ENCODE measurements around the gene MYO16. TPM values are rescaled to one million over a fixed set of nuclear protein-coding genes. Genes with fewer than 3 reads are reported as not detected.

The MYO16 gene
- total and polyA plus RNA-seq, 9 donors, result 12.1 to 29.7 (median 16.4) TPM

GRCh38 chr13:109000207-109000606, 370.8 kb downstream of the MYO16 start:
- Histone ChIP-seq H3K36me3 (ENCODE audit: control insufficient read depth, insufficient read depth, low read length) (no peaks in the 10 kb centered on the region), H3K4me1 (ENCODE audit: control insufficient read depth, insufficient read depth, low read length) (no peaks in the 10 kb centered on the region), H3K27ac (ENCODE audit: low read length) (no peak overlapping the region), H3K9me3 (replicated peaks; ENCODE audit: control insufficient read depth, low read depth, low read length) (no peaks in the 10 kb centered on the region), H3K27me3 (ENCODE audit: control insufficient read depth, insufficient read depth, low read length) (no peaks in the 10 kb centered on the region), H3K4me3 (ENCODE audit: low read length) (no peak overlapping the region)
- no peak for DNase-seq
- no CpG with 5 or more reads among the region's 2 CpGs for WGBS (ENCODE audit: insufficient coverage)

GRCh38 chr13:109002934-109003333, 373.5 kb downstream of the MYO16 start:
- WGBS (ENCODE audit: insufficient coverage), result no CpG with 5 or more reads among the region's 2 CpGs
- Histone ChIP-seq H3K36me3 (ENCODE audit: control insufficient read depth, insufficient read depth, low read length) (no peaks in the 10 kb centered on the region), H3K27me3 (ENCODE audit: control insufficient read depth, insufficient read depth, low read length) (no peaks in the 10 kb centered on the region), H3K4me3 (ENCODE audit: low read length) (no peak overlapping the region), H3K27ac (ENCODE audit: low read length) (no peak overlapping the region), H3K9me3 (replicated peaks; ENCODE audit: control insufficient read depth, low read depth, low read length) (no peaks in the 10 kb centered on the region), H3K4me1 (ENCODE audit: control insufficient read depth, insufficient read depth, low read length) (no peaks in the 10 kb centered on the region)
- DNase-seq, result no peak

GRCh38 chr13:109007946-109008345, 378.5 kb downstream of the MYO16 start:
- H3K27me3 ChIP-seq (ENCODE audit: control insufficient read depth, insufficient read depth, low read length), result no peaks in the 10 kb centered on the region
- no peaks in the 10 kb centered on the region for H3K36me3 ChIP-seq (ENCODE audit: control insufficient read depth, insufficient read depth, low read length)
- H3K9me3 ChIP-seq (replicated peaks; ENCODE audit: control insufficient read depth, low read depth, low read length), result no peaks in the 10 kb centered on the region
- H3K4me3 ChIP-seq (ENCODE audit: low read length), result no peak overlapping the region
- DNase-seq, result no peak
- WGBS (ENCODE audit: insufficient coverage), result no CpG with 5 or more reads among the region's 3 CpGs
- no peaks in the 10 kb centered on the region for H3K4me1 ChIP-seq (ENCODE audit: control insufficient read depth, insufficient read depth, low read length)
- H3K27ac ChIP-seq (ENCODE audit: low read length), result no peak overlapping the region

GRCh38 chr13:109009756-109010155, 380.3 kb downstream of the MYO16 start:
- Histone ChIP-seq H3K9me3 (replicated peaks; ENCODE audit: control insufficient read depth, low read depth, low read length) (no peaks in the 10 kb centered on the region), H3K27ac (ENCODE audit: low read length) (no peak overlapping the region), H3K36me3 (ENCODE audit: control insufficient read depth, insufficient read depth, low read length) (no peaks in the 10 kb centered on the region), H3K4me1 (ENCODE audit: control insufficient read depth, insufficient read depth, low read length) (no peaks in the 10 kb centered on the region), H3K4me3 (ENCODE audit: low read length) (no peak overlapping the region), H3K27me3 (ENCODE audit: control insufficient read depth, insufficient read depth, low read length) (no peaks in the 10 kb centered on the region)
- WGBS (ENCODE audit: insufficient coverage), result no CpG with 5 or more reads among the region's 4 CpGs
- no peak for DNase-seq

- H3K36me3 ChIP-seq (ENCODE audit: control insufficient read depth, insufficient read depth, low read length), result no peaks in the 10 kb centered on the region
- WGBS (ENCODE audit: insufficient coverage), result no CpG with 5 or more reads among the region's 1 CpG
- no peak overlapping the region for H3K27ac ChIP-seq (ENCODE audit: low read length)
- no peak overlapping the region for H3K4me3 ChIP-seq (ENCODE audit: low read length)
- no peaks in the 10 kb centered on the region for H3K4me1 ChIP-seq (ENCODE audit: control insufficient read depth, insufficient read depth, low read length)
- no peak for DNase-seq
- H3K27me3 ChIP-seq (ENCODE audit: control insufficient read depth, insufficient read depth, low read length), result no peaks in the 10 kb centered on the region
- no peaks in the 10 kb centered on the region for H3K9me3 ChIP-seq (replicated peaks; ENCODE audit: control insufficient read depth, low read depth, low read length)
Observed at GRCh38 chr13:109010912-109011311, 381.5 kb downstream of the MYO16 start.

GRCh38 chr13:109012115-109012514, 382.7 kb downstream of the MYO16 start:
- Histone ChIP-seq H3K36me3 (ENCODE audit: control insufficient read depth, insufficient read depth, low read length) (no peaks in the 10 kb centered on the region), H3K4me3 (ENCODE audit: low read length) (no peak overlapping the region), H3K27ac (ENCODE audit: low read length) (no peak overlapping the region), H3K27me3 (ENCODE audit: control insufficient read depth, insufficient read depth, low read length) (no peaks in the 10 kb centered on the region), H3K9me3 (replicated peaks; ENCODE audit: control insufficient read depth, low read depth, low read length) (no peaks in the 10 kb centered on the region), H3K4me1 (ENCODE audit: control insufficient read depth, insufficient read depth, low read length) (no peaks in the 10 kb centered on the region)
- 40% methylated on average over 2 of the region's 5 CpGs for WGBS (ENCODE audit: insufficient coverage)
- no peak for DNase-seq

GRCh38 chr13:109021558-109021957, 392.1 kb downstream of the MYO16 start:
- H3K4me3 ChIP-seq (ENCODE audit: low read length), result no peak overlapping the region
- H3K4me1 ChIP-seq (ENCODE audit: control insufficient read depth, insufficient read depth, low read length), result no peaks in the 10 kb centered on the region
- no peak for DNase-seq
- WGBS (ENCODE audit: insufficient coverage), result 92% methylated on average over 2 of the region's 4 CpGs
- H3K27me3 ChIP-seq (ENCODE audit: control insufficient read depth, insufficient read depth, low read length), result no peaks in the 10 kb centered on the region
- no peak overlapping the region for H3K27ac ChIP-seq (ENCODE audit: low read length)
- H3K9me3 ChIP-seq (replicated peaks; ENCODE audit: control insufficient read depth, low read depth, low read length), result no peaks in the 10 kb centered on the region
- H3K36me3 ChIP-seq (ENCODE audit: control insufficient read depth, insufficient read depth, low read length), result no peaks in the 10 kb centered on the region

GRCh38 chr13:109024611-109025010, 395.2 kb downstream of the MYO16 start:
- Histone ChIP-seq H3K27ac (ENCODE audit: low read length) (no peak overlapping the region), H3K4me3 (ENCODE audit: low read length) (no peak overlapping the region), H3K9me3 (replicated peaks; ENCODE audit: control insufficient read depth, low read depth, low read length) (no peaks in the 10 kb centered on the region), H3K4me1 (ENCODE audit: control insufficient read depth, insufficient read depth, low read length) (no peaks in the 10 kb centered on the region), H3K36me3 (ENCODE audit: control insufficient read depth, insufficient read depth, low read length) (no peaks in the 10 kb centered on the region), H3K27me3 (ENCODE audit: control insufficient read depth, insufficient read depth, low read length) (no peaks in the 10 kb centered on the region)
- no CpG with 5 or more reads among the region's 1 CpG for WGBS (ENCODE audit: insufficient coverage)
- no peak for DNase-seq

- Histone ChIP-seq H3K4me3 (ENCODE audit: low read length) (no peak overlapping the region), H3K9me3 (replicated peaks; ENCODE audit: control insufficient read depth, low read depth, low read length) (no peaks in the 10 kb centered on the region), H3K36me3 (ENCODE audit: control insufficient read depth, insufficient read depth, low read length) (no peaks in the 10 kb centered on the region), H3K27ac (ENCODE audit: low read length) (no peak overlapping the region), H3K27me3 (ENCODE audit: control insufficient read depth, insufficient read depth, low read length) (no peaks in the 10 kb centered on the region), H3K4me1 (ENCODE audit: control insufficient read depth, insufficient read depth, low read length) (no peaks in the 10 kb centered on the region)
- no peak for DNase-seq
- WGBS (ENCODE audit: insufficient coverage), result 57% methylated on average over 2 of the region's 4 CpGs
Observed at GRCh38 chr13:109026266-109026665, 396.9 kb downstream of the MYO16 start.

- Histone ChIP-seq H3K36me3 (ENCODE audit: control insufficient read depth, insufficient read depth, low read length) (no peaks in the 10 kb centered on the region), H3K9me3 (replicated peaks; ENCODE audit: control insufficient read depth, low read depth, low read length) (no peaks in the 10 kb centered on the region), H3K4me3 (ENCODE audit: low read length) (no peak overlapping the region), H3K27me3 (ENCODE audit: control insufficient read depth, insufficient read depth, low read length) (no peaks in the 10 kb centered on the region), H3K4me1 (ENCODE audit: control insufficient read depth, insufficient read depth, low read length) (no peaks in the 10 kb centered on the region), H3K27ac (ENCODE audit: low read length) (no peak overlapping the region)
- 100% methylated on average over 3 of the region's 9 CpGs for WGBS (ENCODE audit: insufficient coverage)
- DNase-seq, result no peak
Observed at GRCh38 chr13:109028624-109029023, 399.2 kb downstream of the MYO16 start.

- H3K27me3 ChIP-seq (ENCODE audit: control insufficient read depth, insufficient read depth, low read length), result no peaks in the 10 kb centered on the region
- no peak overlapping the region for H3K4me3 ChIP-seq (ENCODE audit: low read length)
- H3K4me1 ChIP-seq (ENCODE audit: control insufficient read depth, insufficient read depth, low read length), result no peaks in the 10 kb centered on the region
- no peaks in the 10 kb centered on the region for H3K36me3 ChIP-seq (ENCODE audit: control insufficient read depth, insufficient read depth, low read length)
- H3K27ac ChIP-seq (ENCODE audit: low read length), result no peak overlapping the region
- 96% methylated on average over 7 of the region's 7 CpGs for WGBS (ENCODE audit: insufficient coverage)
- no peaks in the 10 kb centered on the region for H3K9me3 ChIP-seq (replicated peaks; ENCODE audit: control insufficient read depth, low read depth, low read length)
- DNase-seq, result no peak
Observed at GRCh38 chr13:109033090-109033489, 403.7 kb downstream of the MYO16 start.

All from muscle of leg (tissue), 11 donors.